ENCODE data around the gene NAGLU.
A peak's percentile ranks its signal among the peaks of the same experiment; 100 is the strongest.

Gene NAGLU

GRCh38 chr17:42536048-42536371 is at the start of gene NAGLU:
Gene NAGLU, plus strand, starts transcription at chr17:42536241. Its CDS starts 32 bp downstream, at chr17:42536273.
- peak; percentile 85 for DNase-seq

GRCh38 chr17:42488032-42488431 is 48.0 kb upstream of the NAGLU start:
- no peak for DNase-seq

- no peak for DNase-seq
Measured at GRCh38 chr17:42493319-42493718, 42.7 kb upstream of the NAGLU start.

- no peak for DNase-seq
Measured at GRCh38 chr17:42494673-42495072, 41.4 kb upstream of the NAGLU start.

GRCh38 chr17:42498828-42499227 is 37.2 kb upstream of the NAGLU start:
- no peak for DNase-seq

- no peak for DNase-seq
Measured at GRCh38 chr17:42502091-42502490, 34.0 kb upstream of the NAGLU start.

GRCh38 chr17:42502926-42503325 is 33.1 kb upstream of the NAGLU start:
- DNase-seq: no peak

GRCh38 chr17:42507671-42508070 is 28.4 kb upstream of the NAGLU start:
- DNase-seq: no peak

- DNase-seq: no peak
Measured at GRCh38 chr17:42508426-42509165, 27.4 kb upstream of the NAGLU start.

GRCh38 chr17:42509409-42509808 is 26.6 kb upstream of the NAGLU start:
- DNase-seq: no peak

GRCh38 chr17:42509841-42510240 is 26.2 kb upstream of the NAGLU start:
- no peak for DNase-seq

GRCh38 chr17:42512246-42512645 is 23.8 kb upstream of the NAGLU start:
- no peak for DNase-seq

- DNase-seq: no peak
Measured at GRCh38 chr17:42512733-42513251, 23.2 kb upstream of the NAGLU start.

GRCh38 chr17:42513686-42514085 is 22.4 kb upstream of the NAGLU start:
- DNase-seq: no peak

GRCh38 chr17:42514279-42514678 is 21.8 kb upstream of the NAGLU start:
- no peak for DNase-seq

GRCh38 chr17:42514867-42515266 is 21.2 kb upstream of the NAGLU start:
- no peak for DNase-seq

GRCh38 chr17:42517516-42517915 is 18.5 kb upstream of the NAGLU start:
- peak; percentile 76 for DNase-seq

- no peak for DNase-seq
Measured at GRCh38 chr17:42518046-42518754, 17.8 kb upstream of the NAGLU start.

GRCh38 chr17:42518755-42519545 is 17.1 kb upstream of the NAGLU start:
- DNase-seq: no peak

- DNase-seq: no peak
Measured at GRCh38 chr17:42519546-42520491, 16.2 kb upstream of the NAGLU start.

- DNase-seq: no peak
Measured at GRCh38 chr17:42520540-42520951, 15.5 kb upstream of the NAGLU start.

GRCh38 chr17:42521036-42521435 is 15.0 kb upstream of the NAGLU start:
- no peak for DNase-seq
